Kidney tubule cell (primary cell): ENCODE measurements around the gene PDE5A.

ENCODE experiments used
- DNase-seq: peaks from one replicate; pipeline ENCODE4 v3.0.0-alpha.2; 2018; ENCODE audit warnings: low spot score

The PDE5A gene

DNA sequence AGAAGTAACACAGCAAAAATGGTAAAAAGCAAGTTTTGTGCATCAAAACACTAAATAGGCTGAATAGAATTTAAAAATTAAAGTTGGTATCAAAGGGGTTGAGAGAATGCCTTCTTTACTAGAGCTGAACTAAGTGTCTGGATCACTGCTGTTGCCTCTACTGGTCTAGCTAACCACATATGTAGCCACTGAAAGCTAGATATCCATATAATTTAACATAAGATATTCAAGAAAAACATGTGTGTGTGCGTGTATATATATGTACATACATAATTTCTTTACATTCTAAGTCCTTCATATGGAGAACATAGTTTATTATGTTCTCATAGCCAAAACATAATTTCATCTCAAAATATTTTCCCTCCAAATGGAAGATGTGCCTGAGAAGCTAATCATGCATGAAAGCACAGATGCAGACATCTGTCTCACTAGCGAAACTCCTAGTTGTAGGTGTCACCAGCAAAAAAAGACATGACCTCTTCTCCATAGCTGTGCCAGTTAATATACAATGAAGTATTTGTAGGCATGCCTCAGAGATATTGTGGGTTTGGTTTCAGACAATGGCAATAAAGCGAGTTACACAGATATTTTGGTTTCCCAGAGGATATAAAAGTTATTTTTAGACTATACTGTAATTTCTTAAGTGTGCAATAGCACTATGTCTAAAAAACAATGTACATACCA is 47.3 kb downstream of the PDE5A start:
- DNase-seq, result no peak

DNA sequence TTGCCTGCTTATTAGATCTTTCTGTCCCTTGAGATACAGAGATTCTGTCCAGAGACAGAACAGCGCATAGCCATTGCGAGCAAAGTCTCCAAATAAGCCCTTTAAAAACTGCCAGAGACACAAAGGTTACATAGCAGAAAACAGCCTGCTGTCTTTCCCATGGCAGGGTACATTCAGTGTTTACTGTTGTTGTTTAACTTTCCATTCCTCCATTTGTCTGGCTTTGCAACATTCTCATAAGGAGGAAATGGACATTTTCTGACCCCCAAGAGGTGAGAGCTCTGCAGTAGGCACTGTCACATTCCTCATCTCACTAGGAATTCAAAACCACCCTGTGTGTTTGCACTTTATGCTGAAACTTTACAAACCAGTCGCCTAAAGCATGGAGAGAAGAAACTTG is 48.3 kb downstream of the PDE5A start:
- DNase-seq, result no peak

DNA sequence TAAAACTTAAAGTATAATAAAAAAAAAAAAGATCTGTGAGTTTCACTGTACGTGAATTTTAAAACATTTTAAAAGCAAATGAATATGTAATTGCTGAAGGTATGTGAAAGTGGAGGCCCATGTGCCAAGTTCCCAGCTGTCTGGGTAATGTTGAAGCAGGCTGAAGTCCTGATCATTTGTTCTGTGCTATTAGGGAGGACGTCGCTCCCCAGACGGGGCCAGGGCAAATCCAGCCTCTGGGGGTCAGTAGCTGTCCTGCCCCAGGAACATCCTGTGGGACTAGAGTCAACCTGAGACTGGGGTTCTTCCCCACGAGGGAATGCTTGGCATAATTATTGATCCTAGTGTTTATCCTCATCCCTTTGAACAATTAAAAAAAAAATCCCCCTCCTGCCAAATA is 48.8 kb downstream of the PDE5A start:
- DNase-seq, result no peak

DNA sequence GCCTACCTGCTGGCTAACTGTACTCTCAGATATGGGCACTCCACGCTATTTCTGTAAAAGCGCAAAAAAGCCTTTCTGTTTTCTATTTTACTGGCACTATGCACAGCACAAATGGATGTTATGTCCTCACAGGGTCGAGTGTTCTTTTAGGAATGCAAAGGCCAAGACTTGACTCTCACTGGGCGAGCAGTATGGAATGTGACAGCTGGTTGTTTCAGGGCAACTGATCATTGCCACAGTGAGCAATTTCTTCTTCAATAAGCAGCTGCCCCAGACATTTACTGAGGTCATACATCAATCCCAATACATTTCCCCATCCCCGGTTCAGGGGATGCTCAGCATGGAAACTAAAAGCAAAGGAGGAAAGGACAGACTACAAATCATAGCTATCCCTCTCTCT is 58.2 kb downstream of the PDE5A start:
- peak; percentile 5 for DNase-seq

DNA sequence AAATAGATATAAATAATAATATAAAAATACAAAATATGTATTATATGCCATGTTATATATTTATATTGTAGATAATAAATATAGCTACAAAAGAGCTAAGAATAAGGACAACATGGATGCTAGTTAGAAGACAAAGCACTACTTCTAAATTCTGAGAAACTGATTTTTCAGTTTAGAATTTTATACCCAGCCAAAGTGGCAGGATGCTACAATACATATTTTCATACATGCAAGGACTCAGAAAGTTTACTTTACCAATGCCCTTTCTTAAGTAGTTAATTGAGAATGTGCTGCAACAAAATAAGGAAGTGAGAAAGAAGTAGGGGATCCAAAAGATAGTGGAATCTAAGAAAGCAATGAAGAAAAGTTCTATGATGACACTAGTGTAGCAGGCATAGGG is 64.5 kb downstream of the PDE5A start:
- DNase-seq, result no peak

DNA sequence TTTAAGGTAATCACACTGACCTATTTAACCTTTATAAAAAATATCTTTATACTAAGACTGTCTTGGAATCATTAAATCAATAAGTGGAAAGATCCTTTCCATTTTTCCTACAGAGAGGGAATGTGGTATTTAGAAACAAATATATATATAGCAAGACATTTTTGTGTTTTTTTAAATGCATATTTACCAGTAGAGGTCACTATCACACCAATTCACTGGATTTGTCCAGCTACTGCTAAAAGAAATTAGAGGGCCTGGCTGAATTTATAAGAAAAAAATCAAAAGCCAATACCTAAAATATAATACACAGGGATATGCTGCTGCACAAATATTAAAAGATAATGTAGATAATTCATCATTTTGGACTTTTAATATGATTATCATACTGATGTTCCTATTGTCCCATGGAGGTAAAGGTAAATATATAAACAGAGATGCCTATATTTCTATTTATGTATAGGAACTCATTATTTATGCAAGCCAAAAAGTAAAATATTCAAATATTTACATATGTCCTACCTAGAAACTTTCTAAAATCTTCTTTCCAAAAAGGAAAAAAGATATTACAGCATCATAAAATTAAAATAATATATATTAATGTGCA is 69.5 kb downstream of the PDE5A start:
- peak; percentile 57 for DNase-seq

DNA sequence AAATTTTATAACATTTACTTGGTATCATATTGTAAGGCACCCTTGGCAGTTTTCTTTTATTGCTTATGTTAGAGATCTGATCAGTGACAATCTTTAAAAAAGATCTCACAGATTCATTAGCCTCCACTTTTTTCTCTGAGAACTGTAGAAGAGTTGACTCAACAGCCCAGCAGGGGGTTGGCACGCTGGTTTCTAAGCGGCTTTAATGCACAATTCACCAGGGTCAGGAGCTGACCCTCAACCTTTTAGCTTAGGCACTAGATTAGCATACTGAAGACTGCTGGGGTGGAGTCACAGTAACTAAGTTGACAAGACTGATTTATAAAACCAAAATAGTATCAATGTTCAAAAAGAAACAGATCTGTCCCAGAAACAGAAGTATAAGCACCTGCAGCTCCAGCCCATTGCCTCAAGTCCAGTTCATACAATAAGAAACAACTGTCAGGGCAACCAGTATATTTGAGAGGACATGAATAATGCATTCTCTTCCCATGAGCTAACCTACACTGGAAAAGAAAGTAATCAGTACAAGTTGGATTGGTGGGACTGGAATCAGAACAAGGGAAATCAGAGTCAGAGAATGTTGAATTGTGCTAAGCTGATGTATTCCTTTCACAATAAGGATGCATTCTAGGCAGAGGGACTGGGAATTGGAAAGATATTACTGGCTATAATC is 77.6 kb downstream of the PDE5A start:
- peak; percentile 37 for DNase-seq

DNA sequence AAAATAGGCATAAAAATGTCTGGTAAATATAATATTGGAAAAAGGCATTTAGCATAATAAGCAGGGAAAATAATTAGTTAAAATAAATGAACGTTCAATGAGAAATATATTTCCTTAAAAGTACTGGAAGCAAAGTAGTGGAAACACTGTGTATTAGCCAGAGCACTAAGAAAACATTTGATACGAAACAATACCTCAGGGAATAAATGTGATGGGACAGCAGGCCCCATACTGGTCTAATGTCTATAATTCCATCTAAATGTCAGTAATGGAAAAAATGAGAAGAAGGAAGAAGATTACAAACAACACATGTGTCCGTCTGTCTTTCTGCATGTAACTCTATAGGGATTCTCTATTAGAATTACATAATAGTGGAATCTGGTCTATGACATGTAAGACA is 79.0 kb downstream of the PDE5A start:
- DNase-seq, result no peak

DNA sequence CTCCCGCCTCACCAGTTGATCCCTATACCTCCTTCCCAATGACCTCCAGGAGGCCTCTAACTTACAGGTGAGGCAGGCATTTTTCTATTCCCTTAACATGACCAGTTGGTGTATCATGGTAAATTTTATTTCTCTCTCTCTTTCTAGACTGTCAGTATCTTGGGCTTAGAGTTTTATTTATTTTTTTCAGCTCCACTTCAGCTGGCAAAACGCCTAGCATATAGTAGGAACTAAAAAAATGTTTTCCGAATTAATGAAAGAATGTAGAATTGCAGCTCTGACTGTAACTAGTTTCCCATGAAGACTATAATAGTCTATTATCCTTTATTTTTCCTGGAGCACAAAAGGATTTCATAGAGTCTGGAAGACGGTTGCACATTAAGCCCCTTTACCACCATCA is 84.8 kb downstream of the PDE5A start:
- DNase-seq, result no peak

DNA sequence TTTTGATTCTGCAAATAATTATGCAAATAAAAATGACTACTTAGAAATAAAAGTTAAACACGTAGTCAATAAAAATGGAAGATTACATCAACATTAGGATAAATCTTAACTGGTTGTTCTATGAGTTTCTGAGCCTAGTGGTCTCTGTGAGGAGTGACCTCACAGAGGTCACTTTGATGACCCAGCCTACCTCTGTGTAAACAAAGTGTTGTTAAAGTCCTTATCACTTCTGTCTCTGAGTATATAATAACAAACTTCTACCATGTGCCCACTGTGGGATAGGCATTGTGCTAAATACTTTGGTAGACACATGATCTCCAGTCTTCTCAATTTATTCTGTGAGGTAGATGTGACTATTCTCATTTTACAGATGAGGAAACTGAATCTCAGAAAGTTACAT is 85.4 kb downstream of the PDE5A start:
- no peak for DNase-seq

DNA sequence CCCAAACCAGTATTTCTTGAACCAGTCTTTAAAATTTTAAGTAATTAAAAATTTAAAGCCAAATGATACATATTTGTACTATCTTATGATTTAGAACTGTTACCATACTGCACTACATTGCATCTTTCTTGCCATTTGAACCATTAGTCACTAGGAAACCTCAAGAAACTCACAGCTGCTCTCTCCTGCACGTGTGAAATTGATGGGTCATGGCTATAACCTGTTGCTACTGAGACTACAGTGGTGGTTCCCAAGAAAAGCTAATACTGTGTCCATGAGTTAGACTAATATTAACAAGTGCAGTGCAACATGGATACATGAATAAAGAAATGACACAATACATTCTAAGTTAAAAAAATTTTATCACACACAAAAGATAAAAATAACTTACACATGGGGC is 88.4 kb downstream of the PDE5A start:
- DNase-seq, result no peak

DNA sequence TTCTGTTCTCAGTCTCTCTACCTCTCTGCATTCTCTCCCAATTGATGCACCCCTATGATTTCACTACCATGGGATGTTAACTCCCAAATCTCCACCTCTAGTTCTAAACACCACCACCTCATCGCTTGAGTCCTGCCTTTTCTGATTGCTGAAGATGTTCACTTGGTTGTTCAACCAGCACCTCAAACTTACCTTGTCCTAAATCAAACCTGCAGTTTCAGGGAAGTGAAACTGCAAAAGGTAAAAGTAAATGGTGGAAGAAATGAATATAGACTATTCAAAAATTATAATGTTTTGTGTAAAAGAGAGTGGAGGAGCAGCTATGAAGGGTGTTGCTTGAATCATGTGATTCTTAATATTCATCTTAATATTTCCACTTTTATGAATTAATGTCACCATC is 91.0 kb downstream of the PDE5A start:
- no peak for DNase-seq

DNA sequence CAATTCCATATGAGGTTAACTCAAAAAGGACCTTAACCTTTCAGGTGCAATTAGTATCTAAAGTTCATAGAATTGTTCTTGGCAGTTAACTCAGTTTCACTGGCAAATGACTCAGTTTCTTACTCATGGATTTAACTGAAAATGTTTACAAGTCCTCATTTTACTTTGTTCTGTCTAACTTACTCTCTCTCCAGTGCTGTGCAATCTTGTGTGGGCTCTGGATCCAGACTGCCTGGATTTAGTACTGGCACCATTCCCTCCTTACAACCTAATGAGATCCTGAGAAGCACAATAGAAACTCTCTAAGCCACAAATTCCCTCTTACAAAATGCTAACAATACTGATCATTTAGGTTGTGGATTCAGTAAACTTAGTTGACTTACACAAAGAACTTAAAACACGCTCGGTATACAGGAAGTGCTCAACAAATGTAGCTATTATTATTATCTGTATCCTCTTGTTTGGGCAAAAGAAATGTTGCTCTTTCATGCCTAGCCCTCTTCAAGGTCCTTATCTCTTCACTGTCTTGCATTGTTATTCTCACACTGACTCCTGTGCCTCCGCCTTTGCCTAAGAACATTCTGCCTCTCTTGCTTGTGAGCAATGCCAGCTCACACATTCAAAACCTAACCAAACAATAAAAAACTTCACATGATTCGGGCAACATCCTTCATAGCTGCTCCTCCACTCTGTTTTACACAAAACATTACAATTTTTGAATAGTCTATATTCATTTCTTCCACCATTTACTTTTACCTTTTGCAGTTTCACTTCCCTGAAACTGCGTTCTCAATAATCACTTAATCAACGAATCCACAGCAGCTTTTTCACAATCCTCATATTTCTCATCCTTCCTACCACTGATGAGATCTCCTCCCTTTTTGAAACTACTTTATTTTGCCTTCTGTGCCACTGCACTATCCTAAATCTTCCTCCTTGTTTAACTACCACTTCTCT is 91.8 kb downstream of the PDE5A start:
- peak; percentile 9 for DNase-seq

DNA sequence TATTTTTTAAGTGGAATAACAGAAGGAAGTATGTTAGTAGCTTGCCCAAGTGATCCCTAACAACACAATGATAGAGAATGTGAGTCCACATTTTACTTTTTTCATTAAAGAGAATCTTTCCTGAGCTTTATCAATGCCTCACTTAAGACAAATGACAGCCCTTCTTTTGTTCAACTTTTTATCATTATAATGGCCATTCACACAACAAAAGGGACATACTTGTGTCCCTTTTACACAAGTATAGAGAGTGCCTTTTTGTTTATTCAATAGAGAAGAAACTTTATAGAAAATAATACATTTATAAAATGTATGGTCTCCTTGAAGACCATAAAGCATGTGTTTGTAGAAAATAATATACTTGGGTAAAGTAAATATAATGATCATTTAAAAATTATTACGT is 96.3 kb downstream of the PDE5A start:
- DNase-seq, result no peak

DNA sequence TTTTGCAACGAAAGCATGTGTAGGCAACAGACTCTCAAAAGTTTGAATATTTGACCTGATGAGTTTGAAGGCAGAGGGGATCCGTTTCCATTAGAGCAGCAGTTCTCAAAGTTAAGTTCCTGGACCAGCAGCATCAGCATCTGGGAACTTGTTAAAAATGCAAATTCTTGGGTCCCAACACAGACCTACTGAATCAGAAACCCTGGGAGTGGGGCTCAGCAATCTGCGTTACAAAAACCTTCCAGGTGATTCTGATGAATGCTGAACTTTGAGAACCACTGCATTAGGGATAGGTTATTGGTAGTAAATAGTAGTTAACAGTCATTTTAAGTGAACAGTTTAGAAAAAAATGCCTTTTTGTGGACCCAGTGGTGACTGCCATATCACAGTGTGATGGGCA is 98.8 kb downstream of the PDE5A start:
- no peak for DNase-seq

DNA sequence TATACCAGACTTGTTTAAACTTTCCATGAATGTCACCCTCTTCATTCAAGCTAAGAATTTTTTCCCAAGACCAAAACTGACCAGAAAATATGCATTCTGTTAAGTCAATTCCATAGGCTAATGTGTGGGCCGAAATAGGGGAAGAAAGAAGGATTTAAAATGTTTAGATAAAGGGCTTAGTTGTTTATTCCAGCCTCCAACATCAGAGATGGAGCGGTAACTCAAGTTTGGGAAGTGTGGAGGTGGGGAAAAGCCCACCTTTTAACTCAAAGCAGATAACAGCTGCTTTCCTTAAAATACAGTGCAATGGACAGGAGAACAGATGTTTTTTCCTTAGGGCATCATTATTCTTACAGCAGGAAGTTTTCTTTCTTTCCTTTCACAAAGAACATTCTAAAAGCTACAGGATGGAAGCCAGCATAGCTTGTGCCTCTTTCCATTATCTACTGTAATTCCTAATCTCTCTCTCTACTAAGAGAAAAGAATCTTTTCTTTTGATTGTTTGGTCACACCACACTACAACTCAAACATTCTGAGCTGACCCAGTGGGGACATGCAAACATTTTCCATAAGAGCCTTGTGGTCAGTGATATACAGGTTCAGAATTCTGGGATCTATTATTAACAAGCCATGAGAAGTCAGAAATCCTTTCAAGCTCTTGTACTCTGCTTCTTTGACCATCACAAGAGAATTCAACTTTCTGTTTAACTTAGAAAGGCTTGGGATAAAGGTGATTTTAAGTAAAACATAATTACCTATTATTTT is 101.6 kb downstream of the PDE5A start:
- peak; percentile 23 for DNase-seq

DNA sequence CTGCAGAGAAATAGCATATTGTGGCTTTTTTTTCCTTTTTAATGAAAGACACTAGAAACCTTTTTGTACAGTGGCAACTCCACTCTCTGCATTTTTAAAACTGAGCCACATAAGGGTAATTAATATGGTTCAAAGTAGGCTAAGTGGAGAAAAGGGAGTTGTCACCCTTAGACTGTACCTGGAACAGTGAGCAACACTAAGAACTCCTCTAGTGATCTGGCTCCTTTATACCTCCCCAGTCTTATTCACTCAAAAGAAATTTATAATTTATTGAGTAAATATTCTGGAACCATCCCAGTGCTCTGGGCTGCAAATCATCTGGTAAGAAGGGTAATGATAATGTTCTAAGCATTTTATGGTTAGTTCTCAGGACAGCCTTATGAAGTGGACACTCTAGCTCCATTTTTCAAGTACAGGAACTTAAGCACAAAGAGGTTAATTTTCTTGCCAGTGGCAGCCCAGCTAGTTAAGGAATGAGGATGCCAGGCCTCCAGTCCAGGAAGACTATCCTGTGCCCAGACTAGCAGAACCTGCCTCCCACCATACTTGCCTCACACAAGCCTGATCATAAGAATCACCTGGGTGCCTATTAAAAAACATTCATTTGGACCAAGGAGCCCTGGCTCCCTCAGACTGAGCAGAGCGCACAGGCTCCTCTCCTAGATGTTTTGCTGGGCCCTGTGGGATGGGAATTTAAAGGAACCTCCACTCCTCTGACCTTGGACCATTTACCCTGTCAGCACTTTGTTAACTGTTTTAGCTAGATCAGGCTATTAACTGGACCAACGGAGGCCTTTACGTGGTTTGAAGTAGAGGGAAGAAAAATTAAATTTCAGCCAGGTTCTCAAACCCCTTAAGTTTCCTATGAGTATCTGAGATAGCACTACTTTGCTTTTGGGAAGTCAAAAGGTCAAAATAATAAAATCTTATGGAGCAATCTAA is 102.6 kb downstream of the PDE5A start:
- DNase-seq, result peak; percentile 16

DNA sequence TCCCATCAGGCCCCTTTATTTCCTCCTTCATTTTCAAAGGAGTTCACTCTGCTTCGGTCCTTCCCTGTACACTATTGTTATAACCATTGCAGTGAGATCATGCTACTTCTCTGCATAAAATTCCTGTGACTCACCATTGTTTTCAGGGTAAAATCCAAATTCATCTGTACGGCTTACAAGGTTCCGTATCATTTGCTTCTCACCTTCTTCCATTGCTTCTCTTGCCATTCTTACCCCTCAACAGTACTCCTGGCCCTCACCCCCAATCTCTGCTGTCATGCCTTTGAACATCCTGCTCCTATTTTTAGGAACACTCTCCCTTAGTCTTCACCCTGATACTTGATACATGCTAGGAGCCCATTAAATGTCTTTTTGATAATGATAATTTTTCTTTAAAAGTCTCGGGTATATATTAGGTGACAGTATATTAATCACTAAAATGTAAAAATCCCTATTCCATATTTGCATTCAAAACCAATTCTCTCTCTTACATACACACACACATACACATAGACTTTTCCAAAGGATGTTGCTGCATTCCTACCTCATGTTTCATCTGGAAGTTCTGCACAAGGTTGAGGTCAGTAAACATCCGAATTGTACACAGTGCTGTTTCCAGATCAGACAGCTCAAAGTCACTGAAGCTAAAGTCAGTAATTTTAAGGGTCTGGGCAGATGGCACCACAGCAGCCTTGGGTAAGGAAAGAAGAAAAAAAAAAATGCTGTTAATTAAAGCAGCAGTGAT is 103.4 kb downstream of the PDE5A start:
- peak; percentile 78 for DNase-seq

DNA sequence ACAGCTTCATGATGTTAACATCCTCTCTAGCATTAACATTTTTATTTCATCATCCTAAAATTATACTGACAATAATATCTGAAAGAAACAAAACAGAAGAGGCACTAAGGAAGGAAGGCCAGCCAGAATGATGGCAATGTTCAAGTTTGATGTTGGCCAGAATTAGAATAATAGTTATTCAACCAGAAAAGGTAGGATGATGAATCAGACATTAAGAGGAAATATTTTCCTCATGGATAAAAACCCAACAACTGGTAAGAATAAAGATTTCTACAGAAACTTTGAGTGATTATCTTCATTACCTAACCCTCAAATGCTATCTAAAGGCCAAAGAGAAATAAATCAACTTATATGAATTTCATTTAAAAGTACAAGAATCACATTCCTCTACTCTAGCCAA is 105.2 kb downstream of the PDE5A start:
- no peak for DNase-seq

DNA sequence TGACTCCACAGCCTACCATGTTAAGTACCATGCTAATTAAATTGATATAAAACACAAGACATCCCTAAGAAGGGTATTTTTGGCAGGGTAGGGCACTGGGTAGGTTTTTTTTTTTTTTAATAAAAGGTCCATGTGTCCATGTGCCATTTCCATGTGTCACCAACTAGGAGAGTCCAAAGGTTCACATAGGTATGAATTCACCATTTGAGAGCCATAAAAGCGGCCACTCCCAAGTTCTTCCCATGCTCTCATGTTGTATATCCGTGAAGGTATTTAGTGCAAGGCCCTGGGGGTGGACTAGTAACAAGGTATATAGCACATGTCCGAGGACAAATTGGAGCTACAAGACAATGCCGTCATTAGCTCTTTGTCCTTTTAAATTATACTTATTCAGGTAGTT is 107.3 kb downstream of the PDE5A start:
- DNase-seq, result no peak
